HepG2 (cell line): Measurements from ENCODE around the gene CADPS.

ENCODE experiments used
- AKAP8 ChIP-seq: sonication (generic); formaldehyde crosslinking; IDR thresholded peaks from 2 replicates; pipeline ENCODE4 v1.5.1; 2020; ENCODE audit warnings: mild to moderate bottlenecking, missing genetic modification reagents
- PRDM4 ChIP-seq: sonication (generic); formaldehyde crosslinking; IDR thresholded peaks from 2 replicates; pipeline ENCODE4 v1.9.0; 2021; ENCODE audit warnings: missing genetic modification reagents, borderline replicate concordance
- RNF2 ChIP-seq: fragments of 450-650 bp; conservative IDR thresholded peaks from 2 replicates; pipeline ENCODE4 v1.6.1; 2016; ENCODE audit warnings: low read depth
- ZNF101 ChIP-seq: sonication (generic); formaldehyde crosslinking; IDR thresholded peaks from 2 replicates; pipeline ENCODE4 v1.4.0; 2020; ENCODE audit warnings: mild to moderate bottlenecking, low read depth, missing genetic modification reagents, borderline replicate concordance
- ZNF552 ChIP-seq: sonication (generic); formaldehyde crosslinking; IDR thresholded peaks from 2 replicates; pipeline ENCODE4 v1.9.0; 2022; ENCODE audit warnings: missing genetic modification reagents, mild to moderate bottlenecking, borderline replicate concordance
- ZNF781 ChIP-seq: sonication (generic); formaldehyde crosslinking; IDR thresholded peaks from 2 replicates; pipeline ENCODE4 v1.5.1; 2020; ENCODE audit warnings: borderline replicate concordance, mild to moderate bottlenecking, missing genetic modification reagents; ENCODE audit errors: not compliant biosample characterization
- TF ChIP-seq, protein P1 (sequence below): sonication (generic); formaldehyde crosslinking; conservative IDR thresholded peaks from 2 replicates; pipeline ENCODE4 v1.4.0; 2020; ENCODE audit warnings: missing genetic modification reagents
- TF ChIP-seq, protein P2 (sequence below): IDR thresholded peaks from 2 replicates; pipeline ENCODE4 v1.6.1; 2012; ENCODE audit warnings: inconsistent platforms

DNA sequence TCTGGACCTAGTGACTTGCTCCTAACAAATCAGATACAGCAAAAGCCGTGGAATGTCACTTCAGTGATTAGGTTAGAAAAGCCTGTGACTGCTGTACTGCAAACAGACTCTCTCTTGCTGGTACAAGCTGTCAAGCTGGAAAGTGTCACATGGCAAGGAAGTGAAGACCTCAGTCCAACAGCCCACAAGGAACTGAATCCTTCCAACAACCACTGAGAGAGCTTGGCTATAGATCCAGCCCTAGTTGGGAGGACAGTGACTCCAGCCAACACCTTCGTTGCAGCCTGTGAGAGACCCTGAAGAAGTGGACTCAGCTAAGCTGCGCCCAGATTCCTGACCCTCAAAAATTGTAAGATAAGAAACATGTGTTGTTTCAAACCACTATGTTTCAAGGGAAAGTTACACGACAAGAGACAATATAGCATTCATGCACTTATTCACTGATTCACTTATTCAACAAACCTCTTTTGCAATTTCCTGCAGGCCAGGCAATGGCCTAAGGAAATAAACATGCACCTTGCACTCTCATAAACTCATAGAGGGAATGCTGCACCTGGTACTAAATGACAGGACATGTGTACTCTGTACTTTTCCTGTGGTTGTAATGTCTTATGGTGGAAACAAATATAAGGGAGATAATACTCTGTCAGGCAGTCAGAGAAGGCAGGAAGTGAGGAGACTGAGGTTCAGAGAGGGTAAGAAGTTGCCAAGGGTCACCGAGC, 142.9 kb downstream of the CADPS start:
- no peak for TF ChIP-seq ZNF101 (CRISPR knock-in tag)
- TF ChIP-seq ZNF781 (CRISPR knock-in tag): no peak
- TF ChIP-seq RNF2: no peak
- TF ChIP-seq AKAP8 (CRISPR knock-in tag): no peak
- TF ChIP-seq, protein P1, sequence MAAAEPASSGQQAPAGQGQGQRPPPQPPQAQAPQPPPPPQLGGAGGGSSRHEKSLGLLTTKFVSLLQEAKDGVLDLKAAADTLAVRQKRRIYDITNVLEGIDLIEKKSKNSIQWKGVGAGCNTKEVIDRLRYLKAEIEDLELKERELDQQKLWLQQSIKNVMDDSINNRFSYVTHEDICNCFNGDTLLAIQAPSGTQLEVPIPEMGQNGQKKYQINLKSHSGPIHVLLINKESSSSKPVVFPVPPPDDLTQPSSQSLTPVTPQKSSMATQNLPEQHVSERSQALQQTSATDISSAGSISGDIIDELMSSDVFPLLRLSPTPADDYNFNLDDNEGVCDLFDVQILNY (CRISPR knock-in tag): no peak
- TF ChIP-seq ZNF552: no peak
- TF ChIP-seq PRDM4 (CRISPR knock-in tag): no peak
- TF ChIP-seq, protein P2, sequence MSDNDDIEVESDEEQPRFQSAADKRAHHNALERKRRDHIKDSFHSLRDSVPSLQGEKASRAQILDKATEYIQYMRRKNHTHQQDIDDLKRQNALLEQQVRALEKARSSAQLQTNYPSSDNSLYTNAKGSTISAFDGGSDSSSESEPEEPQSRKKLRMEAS: peak; percentile 56
